GM19372 (cell line): Measurements from ENCODE around the gene NDUFAF2.
A peak's percentile ranks its signal among the peaks of the same experiment; 100 is the strongest.
"Not testable (repeated sequence)": the region's sequence is repeated elsewhere in the genome, so short reads cannot be mapped to it uniquely, and the experiment has no call there.

ENCODE experiments used
- ATAC-seq: cut with Tn5 transposase; IDR thresholded peaks from one replicate; pipeline ENCODE4 v1.9.1; 2021; ENCODE audit warnings: mild to moderate bottlenecking, low read depth, moderate library complexity; ENCODE audit not compliant: unreplicated experiment

The NDUFAF2 gene

GRCh38 chr5:61031301-61031700, 86.3 kb downstream of the NDUFAF2 start:
- ATAC-seq: not testable (repeated sequence)

- no peak for ATAC-seq
Observed at GRCh38 chr5:61044545-61044944, 99.5 kb downstream of the NDUFAF2 start.

DNA sequence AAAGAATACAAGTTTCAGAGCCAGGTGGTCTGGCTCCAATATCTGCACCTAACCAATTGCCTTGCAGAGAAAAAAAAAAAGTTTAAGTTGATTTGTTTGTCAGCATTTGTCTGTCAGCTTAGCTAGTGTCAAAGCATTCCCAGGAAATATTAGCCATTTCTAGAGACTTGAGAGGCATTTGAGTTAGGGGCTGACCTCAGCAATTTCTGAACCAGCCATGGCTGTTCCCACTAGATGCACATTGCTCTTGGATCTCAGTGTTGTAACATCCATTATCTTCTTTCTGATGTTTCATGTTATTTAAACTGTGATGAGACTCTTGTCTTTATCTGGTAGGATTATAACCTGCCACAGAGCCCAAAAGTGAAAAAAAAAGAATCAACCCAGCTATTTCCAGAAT, 102.3 kb downstream of the NDUFAF2 start:
- no peak for ATAC-seq

GRCh38 chr5:61048534-61048933, 103.5 kb downstream of the NDUFAF2 start:
- no peak for ATAC-seq

- no peak for ATAC-seq
Observed at GRCh38 chr5:61050292-61050691, 105.3 kb downstream of the NDUFAF2 start.

DNA sequence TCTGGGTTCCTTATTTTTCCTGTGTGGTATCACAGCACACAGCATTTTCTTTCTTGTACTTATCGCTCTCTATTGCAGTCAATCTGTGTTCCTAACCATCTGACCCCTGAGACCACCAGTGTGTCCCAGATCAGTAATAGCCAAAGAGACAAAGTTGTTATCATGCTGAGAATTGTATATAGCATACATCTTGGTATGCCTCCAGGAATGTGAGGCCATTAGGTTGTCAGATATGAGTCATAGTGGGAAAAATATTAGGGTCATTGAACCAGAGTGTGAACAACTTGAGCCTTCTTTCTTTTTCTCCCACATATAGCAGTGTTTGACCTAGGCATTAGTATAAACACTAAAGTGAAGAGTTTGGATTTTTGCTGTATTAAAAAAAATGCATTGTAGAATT, 106.3 kb downstream of the NDUFAF2 start:
- no peak for ATAC-seq

DNA sequence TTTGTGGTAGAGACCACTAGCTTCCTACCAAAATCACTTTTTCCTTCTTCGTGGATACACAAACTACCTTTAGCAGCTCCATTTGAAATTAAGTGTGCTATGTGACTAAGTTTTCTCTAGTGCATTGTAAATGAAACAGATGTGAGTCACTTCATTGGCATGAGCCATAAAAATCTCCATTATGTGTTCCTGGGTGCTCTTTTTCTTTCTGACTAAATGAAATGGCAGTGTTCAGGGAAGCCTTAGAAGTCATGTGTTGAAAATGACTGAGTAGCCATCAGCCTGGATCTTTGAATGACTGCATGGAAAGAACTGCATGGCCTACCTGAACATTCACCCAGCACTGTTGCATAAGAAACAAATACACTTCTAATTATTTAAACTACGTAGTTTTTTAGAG, 107.9 kb downstream of the NDUFAF2 start:
- no peak for ATAC-seq

GRCh38 chr5:61053937-61054336, 108.9 kb downstream of the NDUFAF2 start:
- ATAC-seq: no peak

DNA sequence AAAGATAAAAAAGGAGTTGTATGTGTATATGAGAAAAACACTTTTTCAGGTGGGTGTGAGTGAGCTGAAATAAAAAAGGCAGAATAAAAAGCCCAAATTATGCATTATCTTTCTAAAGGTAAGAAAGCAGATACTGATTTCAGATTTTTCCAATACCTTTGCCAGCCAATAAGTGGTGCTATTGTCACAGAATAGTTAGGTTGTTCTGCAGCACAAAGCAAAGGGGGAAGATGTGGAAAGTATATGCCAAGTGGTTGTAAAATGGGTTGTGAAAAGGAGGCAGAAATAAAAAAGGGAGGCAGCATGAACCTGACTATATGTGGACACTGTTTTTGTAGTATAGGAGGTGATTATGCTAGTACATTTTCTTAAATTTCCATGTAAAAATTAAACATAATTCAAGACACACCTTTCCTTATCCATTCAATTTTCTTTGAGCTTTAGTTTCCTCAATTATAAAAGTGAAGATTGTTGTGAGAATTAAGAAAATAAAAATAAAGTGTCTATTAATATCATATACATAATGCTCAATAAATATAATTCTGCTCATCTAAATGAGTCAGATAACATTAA, 110.5 kb downstream of the NDUFAF2 start:
- ATAC-seq: peak; percentile 71

GRCh38 chr5:61059499-61059898, 114.5 kb downstream of the NDUFAF2 start:
- no peak for ATAC-seq

GRCh38 chr5:61069150-61069549, 124.1 kb downstream of the NDUFAF2 start:
- no peak for ATAC-seq

GRCh38 chr5:61071526-61071925, 126.5 kb downstream of the NDUFAF2 start:
- no peak for ATAC-seq

GRCh38 chr5:61076626-61077025, 131.6 kb downstream of the NDUFAF2 start:
- no peak for ATAC-seq

- no peak for ATAC-seq
Observed at GRCh38 chr5:61081741-61082140, 136.7 kb downstream of the NDUFAF2 start.

DNA sequence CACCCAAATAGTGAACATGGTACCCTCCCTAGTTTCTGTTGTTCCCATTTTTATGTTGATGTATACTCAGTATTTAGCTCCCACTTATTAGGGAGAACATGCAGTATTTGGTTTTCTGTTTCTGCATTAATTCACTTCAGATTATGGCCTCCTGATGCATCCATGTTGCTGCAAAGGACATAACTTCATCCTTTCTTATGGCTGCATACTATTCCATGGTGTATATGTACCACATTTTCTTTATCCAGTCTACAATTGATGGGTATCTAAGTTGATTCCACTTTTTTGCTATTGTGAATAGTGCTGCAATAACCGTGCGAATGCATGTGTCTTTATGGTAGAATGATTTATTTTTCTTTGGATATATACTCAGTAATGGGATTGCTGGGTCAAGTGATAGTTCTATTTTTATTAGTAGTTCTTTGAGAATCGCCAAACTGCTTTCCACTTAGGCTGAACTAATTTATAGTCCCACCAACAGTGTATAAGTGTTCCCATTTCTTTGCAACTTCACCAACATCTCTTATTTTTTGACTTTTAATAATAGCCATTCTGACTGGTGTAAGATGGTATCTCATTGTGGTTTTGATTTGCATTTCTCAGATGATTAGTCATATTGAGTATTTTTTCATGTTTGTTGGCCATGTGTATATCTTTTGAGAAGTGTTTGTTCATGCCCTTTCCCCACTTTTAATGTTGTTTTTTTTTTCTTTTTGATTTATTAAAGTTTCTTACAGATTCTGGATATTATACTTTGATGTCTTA, 137.7 kb downstream of the NDUFAF2 start:
- ATAC-seq: no peak

DNA sequence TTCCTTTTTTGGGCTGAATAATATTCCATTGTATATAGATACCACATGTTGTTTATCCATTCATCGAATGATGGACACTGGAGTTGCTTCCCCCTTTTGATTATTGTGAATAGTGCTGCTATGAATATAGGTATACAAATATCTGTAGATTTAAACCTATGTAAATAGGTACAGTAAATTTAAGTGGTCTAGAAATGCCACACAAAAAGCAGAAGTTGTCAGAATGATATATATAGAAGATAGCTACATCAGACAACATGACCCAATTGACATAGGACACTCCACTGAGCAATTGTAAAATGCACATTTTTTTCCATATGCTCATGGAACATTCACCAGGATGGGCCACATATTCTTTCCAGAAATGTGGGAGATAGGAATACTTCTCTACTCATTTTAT, 139.7 kb downstream of the NDUFAF2 start:
- no peak for ATAC-seq

GRCh38 chr5:61085885-61086284, 140.9 kb downstream of the NDUFAF2 start:
- ATAC-seq: no peak

DNA sequence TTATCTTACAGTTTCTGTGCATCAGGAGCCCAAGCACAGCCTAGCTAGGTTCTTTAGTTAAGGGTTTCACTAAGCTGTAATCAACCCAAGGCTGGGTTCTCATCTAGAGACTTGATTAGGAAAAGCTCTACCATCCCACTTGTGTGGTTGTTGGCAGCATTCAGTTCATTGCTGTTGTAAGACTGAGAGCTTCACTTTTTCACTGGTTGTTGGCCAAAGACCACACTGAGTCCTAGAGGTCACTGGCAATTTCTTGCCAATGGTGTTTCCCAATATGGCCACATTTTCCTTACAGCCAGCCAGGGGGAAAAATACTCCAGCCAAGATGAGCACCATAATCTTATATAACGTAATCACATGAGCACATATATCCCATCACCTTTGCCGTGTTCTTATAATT, 142.9 kb downstream of the NDUFAF2 start:
- no peak for ATAC-seq

GRCh38 chr5:61089351-61089750, 144.3 kb downstream of the NDUFAF2 start:
- ATAC-seq: no peak

DNA sequence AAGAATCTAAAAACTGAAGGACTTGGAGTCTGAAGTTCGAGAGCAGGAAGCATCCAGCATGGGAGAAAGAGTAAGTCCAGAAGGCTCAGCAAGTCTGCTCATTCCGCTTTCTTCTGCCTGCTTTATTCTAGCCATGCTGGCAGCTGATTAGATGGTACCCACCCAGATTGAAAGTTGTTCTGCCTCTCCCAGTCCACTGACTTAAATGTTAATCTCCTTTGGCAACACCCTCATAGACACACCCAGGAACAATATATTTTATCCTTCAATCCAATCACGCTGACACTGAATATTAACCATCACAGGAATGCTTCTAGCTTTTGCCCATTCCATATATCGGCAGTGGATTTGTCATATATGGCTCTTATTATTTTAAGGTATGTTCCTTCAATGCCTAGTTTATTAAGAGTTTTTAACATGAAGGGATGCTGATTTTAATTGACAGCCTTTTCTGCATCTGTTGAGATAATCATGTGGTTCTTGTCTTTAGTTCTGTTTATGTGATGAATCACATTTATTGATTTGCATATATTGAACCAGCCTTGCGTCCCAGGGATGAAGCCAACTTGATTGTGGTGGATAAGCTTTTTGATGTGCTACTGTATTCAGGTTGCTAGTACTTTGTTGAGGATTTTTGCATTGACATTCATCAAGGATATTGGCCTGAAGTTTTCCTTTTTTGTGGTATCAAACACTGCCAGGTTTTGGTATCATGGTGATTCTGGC, 148.2 kb downstream of the NDUFAF2 start:
- ATAC-seq: not testable (repeated sequence)

DNA sequence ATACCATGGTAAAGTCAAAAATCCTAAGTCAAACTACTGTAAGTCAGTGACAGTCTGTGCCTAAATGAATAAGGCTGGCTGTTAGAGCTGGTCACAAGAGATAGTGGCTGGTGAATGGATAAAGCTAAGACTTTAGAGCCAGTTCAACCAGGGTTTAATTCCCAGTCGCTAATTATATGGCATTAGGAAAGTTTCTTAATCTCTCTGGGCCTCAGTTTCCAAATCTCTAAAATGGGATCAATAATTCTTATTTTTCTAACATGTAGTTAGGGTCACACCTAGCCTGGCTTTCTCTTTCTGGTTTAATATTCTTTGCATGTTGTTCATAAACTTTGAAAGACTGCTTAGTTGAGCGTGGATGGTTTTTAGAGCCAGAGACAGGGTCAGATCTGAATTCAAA, 152.5 kb downstream of the NDUFAF2 start:
- ATAC-seq: no peak
